ENCODE data around the gene BPNT1.
A peak's percentile ranks its signal among the peaks of the same experiment; 100 is the strongest.

BPNT1 gene

DNA sequence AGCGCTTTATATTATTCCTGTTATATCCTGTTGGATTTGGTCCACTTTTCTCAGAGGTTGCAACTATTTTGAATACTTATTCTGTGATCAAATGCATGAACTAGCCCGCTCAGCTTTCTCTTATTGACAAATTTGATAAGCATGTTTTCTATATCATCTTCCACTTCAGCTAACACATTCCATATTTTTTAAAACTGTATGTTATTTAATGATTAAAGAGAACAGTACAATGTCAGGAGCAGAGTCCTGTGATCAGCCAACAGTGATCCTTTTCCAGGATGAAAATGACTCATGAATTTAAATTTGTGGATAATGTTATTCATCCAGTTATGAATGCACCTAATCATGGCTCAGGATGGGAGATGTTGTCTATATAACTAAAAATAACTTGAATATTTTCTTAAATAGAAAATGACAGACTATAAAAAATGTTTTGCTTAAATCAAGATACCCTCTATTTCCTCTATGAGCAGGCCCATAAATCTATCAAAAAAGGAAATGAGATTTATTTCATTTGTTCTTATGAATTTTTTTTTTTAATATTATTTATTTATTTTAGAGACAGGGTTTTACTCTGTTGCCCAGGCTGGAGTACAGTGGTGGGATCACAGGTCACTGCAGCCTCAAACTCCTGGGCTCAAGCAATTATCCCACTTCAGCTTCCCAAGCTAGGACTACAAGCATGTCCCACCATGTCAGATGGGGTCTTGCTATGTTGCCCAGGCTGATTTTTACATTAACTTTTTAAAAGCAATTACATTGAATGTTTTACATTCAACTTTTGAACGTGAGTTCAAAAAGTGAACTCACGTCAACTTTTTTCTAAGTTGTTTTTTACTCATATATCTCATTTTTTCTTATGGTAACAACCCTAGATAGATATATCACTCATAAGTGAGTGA lies 12.5 kb downstream of the BPNT1 start:
- TF ChIP-seq, protein P1, sequence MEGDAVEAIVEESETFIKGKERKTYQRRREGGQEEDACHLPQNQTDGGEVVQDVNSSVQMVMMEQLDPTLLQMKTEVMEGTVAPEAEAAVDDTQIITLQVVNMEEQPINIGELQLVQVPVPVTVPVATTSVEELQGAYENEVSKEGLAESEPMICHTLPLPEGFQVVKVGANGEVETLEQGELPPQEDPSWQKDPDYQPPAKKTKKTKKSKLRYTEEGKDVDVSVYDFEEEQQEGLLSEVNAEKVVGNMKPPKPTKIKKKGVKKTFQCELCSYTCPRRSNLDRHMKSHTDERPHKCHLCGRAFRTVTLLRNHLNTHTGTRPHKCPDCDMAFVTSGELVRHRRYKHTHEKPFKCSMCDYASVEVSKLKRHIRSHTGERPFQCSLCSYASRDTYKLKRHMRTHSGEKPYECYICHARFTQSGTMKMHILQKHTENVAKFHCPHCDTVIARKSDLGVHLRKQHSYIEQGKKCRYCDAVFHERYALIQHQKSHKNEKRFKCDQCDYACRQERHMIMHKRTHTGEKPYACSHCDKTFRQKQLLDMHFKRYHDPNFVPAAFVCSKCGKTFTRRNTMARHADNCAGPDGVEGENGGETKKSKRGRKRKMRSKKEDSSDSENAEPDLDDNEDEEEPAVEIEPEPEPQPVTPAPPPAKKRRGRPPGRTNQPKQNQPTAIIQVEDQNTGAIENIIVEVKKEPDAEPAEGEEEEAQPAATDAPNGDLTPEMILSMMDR (IDR thresholded peaks at IDR 0.05; ENCODE audit: low read length, missing control alignments): no peak
- peak; percentile 3 for DNase-seq (ENCODE audit: low read depth)
- no peak overlapping the region for H3K4me3 ChIP-seq (replicated peaks; ENCODE audit: low read depth, low read length)

DNA sequence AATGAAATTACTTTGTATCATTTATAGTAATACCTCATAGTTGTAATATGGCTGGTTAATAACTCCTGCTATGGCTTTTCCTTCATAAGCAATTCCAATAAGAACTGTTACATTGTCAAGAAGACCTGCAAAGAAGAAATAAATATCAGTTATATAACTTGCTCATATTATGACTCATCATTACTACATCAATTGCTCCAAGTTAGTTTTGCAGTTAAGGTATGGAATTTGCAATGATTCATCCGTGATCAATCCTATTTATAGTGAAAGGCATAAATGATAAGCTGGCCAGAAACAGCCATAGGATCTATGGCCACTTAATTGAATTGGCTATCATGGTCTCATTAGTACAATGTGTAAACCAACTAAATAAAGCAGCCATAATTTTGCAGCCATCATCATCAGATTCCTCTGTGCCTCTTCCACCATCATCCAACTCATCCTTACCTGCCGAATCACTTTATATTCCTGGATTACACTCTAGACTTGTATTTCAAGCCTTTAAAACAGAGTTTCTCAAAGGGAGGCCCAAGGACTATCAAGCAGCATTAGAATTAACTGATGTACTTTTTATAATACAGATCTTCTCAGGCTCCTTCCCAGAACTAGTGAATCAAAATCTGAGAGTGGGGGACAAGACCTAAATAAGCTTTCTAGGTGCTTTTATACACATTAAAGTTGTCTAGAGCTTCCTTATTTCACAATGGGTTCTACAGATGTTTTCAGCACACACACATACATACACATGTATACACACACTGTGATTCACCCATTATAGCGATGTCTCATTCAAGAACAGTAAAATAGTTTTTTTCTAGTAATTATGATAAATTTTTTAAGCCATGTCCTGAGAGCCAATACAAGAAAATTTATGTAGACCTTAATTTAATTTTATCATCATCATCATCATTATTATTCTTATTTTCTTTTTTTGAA lies 22.1 kb downstream of the BPNT1 start:
- TF ChIP-seq, protein P1 (IDR thresholded peaks at IDR 0.05; ENCODE audit: low read length, missing control alignments): no peak
- peak; percentile 3 for DNase-seq (ENCODE audit: low read depth)
- H3K4me3 ChIP-seq (replicated peaks; ENCODE audit: low read depth, low read length): no peak overlapping the region

DNA sequence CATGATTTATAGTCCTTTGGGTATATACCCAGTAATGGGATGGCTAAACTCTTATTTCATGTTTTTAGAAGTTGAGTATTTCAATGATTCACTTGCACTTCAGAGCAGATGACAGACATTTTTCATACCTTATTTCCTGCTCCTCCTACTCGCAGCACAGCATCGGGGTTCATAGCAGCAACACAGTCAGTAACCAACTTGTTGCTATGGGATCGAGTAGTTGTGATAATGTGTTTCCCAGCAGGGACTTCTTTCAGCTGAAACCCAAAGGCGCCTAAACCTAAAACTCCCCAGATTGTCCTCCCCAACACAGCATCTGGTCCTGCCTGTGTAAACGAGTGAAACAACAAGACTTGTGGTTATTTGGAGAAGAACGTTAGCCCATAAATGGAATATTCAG lies 27.0 kb downstream of the BPNT1 start:
- TF ChIP-seq, protein P1 (IDR thresholded peaks at IDR 0.05; ENCODE audit: low read length, missing control alignments): no peak
- no peak for DNase-seq (ENCODE audit: low read depth)
- no peak overlapping the region for H3K4me3 ChIP-seq (replicated peaks; ENCODE audit: low read depth, low read length)

DNA sequence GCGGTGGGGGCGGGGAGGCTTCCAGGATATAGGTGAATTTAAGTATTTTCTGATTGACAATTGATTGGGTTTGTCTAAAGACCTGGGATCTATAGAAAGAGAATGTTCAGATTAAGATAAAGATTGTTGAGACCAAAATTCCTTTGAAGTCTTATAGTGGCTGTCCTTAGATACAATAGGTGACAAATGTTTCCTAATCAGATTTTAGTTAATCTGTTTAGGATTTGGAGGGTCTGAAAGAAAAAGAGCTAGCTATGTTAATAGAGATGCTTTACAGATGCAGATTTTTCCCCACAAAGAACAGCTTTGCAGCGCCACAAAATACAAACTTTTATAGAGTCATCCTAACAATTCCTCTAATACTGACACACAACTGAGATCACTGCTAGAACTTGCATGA lies 28.7 kb downstream of the BPNT1 start:
- no peak overlapping the region for H3K4me3 ChIP-seq (replicated peaks; ENCODE audit: low read depth, low read length)
- TF ChIP-seq, protein P1 (IDR thresholded peaks at IDR 0.05; ENCODE audit: low read length, missing control alignments): no peak
- DNase-seq (ENCODE audit: low read depth): no peak

DNA sequence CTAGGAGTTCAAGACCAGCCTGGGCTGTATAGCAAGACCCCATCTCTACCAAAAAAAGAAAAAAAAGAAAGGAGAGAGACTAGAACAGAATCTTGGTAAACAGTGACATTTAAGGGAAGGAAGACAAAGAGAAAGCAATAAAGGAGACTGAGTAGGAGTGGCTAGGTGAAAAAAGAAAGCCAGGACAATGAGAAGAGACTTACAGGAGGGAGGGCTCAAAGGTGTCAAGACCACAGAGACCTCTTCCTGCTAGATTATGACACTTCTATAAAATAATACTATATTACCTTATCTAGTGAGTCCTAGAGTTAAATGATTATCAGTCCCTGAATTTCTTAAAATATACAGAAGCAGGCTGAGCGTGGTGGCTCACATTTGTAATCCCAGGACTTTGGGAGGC lies 33.2 kb downstream of the BPNT1 start:
- no peak for DNase-seq (ENCODE audit: low read depth)
- TF ChIP-seq, protein P1 (IDR thresholded peaks at IDR 0.05; ENCODE audit: low read length, missing control alignments): no peak
- H3K4me3 ChIP-seq (replicated peaks; ENCODE audit: low read depth, low read length): no peak overlapping the region

DNA sequence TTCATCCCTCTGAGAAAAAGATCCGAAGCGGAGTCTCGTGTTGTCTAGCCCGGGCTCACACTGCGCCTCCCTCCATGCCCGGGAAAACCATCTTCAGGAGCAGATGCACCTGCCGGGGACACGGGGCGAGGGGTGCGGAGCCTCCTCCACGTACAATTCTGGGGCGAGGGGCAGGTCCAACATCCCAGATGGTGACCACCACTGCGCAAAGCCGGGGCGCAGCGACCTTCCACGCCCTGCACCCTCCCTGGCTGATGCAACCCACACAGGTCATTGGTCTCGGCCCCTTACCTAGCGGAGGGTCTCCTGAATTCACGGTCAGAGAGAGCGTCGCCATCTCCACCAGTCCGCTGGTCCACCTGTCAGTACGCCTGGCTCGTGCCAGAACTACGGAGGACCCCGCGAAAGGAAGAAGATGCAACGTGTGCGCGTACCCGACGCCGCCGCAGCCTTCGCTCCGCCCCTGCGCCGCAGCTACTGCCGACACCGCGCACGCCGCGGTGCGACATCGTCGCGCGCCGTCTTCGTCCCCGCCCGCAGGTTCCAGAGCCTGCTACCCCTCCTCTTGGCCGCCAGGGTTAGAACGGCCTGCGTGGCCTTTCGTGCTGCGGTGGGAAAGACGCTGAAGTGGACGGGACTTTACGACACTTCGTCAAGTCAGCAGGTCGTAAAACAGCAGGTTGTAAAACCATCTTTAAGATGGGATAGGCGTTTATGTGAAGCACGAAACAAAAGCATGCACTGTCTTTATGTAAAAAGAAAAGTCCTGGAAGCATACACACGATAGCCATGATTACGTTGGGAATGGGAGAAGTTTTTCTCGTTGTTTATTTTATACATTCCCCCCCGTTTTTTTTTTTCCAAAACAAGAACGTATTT lies 43.3 kb downstream of the BPNT1 start, which contains the start of gene EPRS1:
Gene EPRS1 (minus strand): TSS at position 454 of the 879 bp plus-strand sequence. CDS start 117 bp downstream, at position 337.
- TF ChIP-seq, protein P1 (IDR thresholded peaks at IDR 0.05; ENCODE audit: low read length, missing control alignments): peak; percentile 59
- H3K4me3 ChIP-seq (replicated peaks; ENCODE audit: low read depth, low read length): peak within 1 kb of the TSS; percentile 99
- peak; percentile 99 for DNase-seq (ENCODE audit: low read depth)
